Epidermal melanocyte (primary cell): ENCODE results near the gene DNALI1.
A peak's percentile ranks its signal among the peaks of the same experiment; 100 is the strongest.
"Not testable (repeated sequence)": the region's sequence is repeated elsewhere in the genome, so short reads cannot be mapped to it uniquely, and the experiment has no call there.

Experiments used
- DNase-seq: peaks from one replicate; pipeline ENCODE4 v3.0.0; 2011; ENCODE audit warnings: low spot score; ENCODE audit not compliant: insufficient read length

The DNALI1 gene

DNA sequence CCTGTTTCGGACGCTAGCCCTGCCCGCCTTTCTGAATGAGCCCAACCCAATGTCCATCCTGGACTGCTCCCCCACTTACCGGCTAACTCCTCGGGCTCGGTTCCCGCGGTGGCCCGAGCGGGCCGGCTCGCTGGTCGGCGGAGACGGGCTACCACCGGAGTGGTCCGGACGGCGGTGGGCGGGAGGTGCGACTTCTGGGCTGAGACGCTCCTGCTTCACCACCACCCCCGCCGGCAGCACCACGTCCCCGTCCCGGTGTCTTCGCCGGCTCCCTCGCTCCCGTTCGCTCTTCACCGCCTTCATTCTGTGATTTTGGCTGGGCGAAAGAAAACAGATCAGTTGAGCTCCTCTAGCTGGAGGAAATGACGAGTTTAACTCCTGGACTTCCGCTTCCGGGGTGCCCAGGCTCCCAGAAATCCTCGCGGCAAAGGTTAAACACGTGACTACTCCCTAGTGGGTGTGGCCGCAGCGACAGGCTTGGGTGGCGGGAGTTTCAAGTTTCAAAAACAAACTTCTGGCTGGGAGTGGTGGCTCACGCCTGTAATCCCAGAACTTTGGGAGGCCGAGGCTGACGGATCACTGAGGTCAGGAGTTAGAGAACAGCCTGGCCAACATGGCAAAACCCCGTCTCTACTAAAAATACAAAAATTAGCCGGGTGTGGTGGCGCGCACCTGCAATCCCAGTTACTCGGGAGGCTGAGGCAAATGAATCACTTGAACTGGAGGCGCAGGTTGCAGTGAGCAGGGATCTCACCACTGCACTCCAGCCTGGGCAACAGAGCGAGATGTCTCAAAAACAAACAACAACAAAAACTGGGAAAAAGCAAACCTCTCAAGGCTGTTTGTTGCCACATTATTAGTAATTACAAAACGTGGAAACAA lies 2.6 kb upstream of the DNALI1 start, which contains the start of gene SNIP1:
TSS of gene SNIP1 (minus strand) at position 367 of the 882 bp plus-strand sequence. CDS start at position 303, 64 bp downstream.
- peak; percentile 95 for DNase-seq

DNA sequence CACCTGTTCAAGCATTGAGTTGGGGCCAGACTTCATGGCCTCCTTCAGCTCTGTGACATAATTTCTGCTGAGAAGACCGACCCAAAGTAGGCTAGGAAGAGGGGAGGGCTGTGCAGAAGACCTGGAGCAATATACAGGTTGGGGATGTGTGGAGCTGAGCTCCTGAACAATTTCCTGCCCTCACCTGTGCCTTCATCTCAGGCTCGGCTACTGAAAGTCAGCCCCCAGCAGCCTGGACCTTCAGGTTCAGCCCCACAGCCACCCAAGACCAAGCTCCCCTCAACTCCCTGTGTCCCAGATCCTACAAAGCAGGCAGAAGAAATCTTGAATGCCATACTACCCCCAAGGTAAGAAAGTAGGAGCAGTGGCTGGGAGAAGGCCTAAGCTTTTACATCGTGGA lies 662 bp downstream of the DNALI1 start:
- no peak for DNase-seq

DNA sequence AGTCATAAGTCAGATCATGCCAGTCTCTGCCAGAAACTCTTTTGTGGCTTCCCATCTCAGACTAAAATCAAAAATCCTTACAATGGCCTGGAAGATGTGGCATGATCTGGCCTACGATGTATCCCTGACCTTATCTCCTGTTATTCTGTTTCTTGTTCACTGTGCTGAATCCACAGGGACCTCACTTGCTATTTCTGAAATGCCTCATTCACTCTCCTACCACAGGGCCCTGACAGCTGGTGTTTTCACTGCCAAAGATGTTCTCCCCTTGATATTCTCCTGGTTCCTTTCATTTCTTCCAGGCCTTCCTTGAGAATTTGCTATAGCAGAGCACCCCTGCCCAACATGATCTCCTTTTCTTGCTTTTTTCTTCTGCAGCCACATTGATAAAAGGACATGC lies 1.7 kb downstream of the DNALI1 start:
- DNase-seq = no peak

DNA sequence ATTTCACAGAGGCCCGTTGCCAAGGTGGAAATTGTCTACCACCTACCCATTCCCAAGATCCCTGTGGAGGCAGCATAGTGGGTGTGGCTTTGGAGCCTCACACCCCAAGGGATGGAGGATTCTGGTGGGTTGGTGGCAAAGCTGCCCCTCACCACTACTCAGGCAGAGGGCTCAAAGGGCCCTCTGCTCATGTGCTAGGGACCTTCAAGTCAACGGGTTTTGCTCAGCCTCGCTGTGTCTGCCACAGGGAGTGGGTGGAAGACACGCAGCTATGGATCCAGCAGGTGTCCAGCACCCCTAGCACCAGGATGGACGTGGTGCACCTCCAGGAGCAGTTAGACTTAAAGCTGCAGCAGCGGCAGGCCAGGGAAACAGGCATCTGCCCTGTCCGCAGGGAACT lies 2.3 kb downstream of the DNALI1 start:
- DNase-seq = no peak

DNA sequence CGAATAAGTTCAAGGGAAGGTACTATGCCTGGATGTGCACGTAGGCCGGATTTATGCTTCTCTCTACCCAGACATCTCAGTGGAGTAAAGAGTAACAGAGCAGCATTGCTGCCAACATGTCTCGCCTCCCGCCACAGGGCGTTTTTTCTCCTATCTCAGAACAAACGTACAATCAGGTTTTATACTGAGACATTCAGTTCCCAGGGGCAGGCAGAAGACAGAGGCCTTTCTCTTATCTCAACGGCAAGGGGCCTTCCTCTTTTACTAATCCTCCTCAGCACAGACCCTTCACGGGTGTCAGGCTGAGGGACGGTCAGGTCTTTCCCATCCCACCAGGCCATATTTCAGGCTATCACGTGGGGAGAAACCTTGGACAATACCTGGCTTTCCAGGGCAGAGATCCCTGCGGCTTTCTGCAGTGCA lies 3.2 kb downstream of the DNALI1 start:
- not testable (repeated sequence) for DNase-seq

DNA sequence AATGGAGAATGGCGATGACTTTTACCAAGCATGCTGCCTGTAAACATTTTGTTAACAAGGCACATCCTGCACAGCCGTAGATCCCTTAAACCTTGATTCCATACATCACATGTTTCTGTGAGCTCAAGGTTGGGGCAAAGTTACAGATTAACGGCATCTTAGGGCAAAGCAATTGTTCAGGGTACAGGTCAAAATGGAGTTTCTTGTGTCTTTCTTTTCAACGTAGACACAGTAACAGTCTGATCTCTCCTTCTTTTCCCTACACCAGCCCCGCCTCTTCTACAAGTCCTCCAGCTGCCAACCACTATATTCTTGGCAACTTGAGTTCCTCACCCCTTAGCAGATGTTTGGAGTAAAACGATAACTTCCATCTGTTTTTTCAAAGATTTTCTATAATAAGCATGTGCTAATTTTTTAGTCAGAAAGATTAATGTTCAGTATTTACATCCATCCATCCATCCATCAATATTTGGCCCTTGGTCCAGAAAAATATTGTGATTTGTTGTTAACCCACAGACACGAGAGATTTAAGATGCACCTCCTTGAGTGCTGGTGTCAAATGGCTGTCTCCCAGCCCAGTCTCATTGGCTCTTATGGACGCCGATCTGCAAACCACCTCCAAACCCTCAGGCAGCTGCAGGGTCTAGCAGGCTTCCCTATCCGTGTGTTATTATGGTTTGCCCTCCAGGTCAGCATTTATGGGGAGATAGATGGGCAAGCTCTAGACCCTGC lies 3.8 kb downstream of the DNALI1 start:
- DNase-seq = no peak

DNA sequence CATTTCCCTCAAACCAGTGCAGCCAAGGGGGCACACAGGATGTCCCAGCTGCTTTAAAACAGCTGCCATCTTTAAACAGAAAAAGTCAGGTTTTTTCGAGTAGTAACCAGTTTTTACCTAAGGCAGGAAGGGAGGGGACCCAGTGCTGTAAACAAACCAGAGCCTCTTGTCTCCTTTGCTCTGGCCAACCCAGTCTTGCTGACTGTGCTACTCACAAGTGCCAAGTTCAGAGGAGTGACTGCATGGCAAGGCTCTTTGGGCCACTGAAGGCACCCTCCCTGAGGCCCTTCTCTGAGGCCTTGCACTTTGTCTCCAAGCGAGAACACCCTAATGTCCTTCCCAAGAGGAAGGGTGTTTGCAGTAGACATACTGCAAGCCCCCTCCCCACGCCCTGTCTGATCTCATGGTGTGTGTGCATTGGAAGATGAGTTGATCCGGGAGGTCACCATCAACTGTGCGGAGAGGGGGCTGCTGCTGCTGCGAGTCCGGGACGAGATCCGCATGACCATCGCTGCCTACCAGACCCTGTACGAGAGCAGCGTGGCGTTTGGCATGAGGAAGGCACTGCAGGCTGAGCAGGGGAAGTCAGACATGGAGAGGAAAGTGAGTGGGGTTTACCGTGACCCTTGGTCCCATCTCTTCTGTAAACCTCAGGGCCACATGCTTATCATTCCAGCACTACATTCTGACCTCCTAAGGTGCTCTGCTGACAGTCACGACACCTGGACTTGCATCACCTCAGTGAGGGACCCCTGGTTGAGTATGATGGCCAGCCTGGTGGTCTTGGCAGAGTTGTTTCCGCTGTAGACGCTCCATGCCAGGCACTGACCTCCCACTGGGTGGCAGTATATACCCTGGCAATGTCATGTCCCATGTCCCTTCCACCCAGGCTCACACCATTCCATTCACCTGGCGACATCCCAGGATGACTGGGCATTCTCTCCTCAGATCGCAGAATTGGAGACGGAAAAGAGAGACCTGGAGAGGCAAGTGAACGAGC lies 4.7 kb downstream of the DNALI1 start:
- DNase-seq = no peak

DNA sequence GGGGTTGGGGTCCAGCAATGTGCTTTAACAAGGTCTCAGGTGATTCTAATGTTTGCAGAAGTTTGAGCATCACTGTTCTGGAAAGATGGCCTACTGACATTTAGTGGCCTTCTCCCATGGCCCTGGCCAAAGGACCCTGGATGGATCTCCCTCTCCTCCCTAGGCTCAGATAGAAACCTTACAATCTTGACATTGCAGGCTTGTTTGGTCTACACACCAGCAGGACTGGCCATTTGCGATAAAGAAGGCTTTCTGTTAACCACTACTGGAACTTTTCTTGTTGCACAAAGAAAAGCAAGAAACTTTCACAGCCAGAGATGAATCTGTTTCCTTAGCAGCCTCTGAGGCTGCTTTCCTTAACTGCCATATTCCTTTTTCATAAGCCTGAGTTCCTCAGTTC lies 6.2 kb downstream of the DNALI1 start:
- DNase-seq = no peak

DNA sequence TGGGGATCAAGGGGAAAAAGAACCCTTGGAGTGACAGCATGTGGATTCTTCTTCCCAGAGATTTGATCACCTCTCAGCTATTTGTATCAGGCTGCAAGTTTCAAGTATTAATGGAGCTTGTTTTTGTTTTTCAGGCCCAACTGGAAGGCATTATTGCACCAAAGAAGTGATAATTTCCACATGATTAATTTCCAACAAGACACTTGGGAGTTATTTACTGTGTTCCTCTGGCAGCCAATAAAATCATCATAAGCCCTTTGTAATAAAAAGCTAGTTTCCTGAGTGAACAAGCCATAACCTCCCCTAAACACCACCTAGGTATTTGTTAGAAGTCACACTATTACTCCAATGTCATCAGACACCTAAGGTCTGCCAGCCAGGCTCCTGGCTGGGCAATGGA lies 8.2 kb downstream of the DNALI1 start:
- DNase-seq = no peak

DNA sequence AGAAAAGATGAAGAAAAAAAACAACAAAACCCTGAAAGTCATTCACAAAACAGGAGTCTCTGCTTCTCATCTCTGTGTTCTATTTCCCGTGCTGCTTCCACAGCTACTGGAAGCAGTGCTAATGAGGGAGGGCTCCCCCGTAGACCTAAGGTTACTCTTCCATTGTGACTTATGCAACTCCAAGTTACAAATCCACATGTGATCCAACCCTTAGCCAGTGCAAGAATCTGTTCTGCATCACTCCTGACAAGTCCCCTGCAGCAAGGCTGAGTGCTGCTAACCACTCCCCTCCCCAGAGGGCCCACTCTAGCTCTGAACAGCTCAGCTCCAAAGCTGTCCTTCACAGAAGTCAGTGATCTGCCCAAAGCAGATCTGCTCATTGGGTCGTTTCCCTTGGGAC lies 10.3 kb downstream of the DNALI1 start:
- no peak for DNase-seq

DNA sequence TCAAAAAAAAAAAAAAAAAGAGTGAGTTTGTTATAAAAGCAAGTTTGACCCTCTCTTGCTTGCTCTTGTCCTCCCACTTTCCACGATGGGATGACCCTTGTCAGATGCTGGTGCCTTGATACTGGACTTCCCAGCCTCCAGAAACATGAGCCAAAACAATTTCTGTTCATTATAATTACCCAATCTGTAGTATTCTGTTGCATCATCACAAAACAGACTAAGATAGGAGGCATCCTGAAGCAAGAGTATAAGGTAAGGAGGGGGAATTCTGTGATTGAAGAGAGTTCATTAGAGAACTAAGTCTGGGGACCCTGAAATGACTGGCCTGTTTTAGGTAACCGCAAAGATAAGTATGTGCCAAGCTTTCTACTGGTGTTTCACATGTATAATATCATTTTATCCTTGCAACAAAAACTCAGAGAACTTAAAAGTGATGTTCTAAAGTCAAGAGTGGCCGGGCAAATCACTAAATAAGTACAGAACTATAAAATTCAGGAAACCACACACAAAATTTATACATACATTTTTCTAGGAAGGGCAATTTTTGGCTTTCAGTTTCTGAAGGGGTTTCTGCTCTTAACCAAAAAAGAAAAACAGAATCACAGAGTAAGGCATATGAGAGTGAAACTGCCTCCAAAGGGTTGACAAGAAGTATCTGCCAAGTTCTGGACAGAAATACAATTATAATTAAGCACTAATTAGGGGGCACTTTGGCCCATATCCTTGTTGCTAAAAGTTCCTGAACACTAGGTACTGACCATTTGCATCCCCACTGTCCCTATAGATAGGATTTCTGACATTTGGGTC lies 14.0 kb downstream of the DNALI1 start:
- no peak for DNase-seq

DNA sequence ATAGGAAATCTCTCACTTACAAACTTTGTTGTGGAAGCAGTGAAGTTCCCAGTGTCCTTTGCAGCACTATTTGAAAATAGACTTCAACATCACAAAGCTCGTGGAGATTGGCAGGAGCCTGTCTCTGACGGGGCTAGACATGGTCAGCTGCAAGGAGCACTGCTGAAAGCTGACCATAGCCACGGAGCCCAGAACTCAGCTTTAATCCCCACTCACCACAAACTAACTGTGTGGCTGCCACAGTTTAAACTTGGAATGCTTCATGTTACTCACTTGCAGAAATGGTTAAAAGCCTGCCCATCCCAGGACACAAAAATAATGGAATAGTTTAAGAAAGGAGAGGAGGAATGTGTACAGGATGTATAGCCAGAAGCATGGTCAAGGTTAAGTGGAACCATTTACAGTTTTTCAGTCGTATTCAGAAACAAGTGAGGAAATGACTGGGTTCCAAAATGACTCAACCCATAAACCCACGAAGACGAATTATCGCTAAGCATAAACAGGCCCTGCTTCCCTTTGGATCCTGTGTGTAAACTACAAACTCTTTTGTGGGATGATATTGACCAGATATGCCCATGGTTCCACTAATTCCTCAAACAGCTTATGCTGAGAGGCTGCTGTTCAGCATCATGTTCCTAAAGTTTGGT lies 18.2 kb downstream of the DNALI1 start:
- DNase-seq = no peak

DNA sequence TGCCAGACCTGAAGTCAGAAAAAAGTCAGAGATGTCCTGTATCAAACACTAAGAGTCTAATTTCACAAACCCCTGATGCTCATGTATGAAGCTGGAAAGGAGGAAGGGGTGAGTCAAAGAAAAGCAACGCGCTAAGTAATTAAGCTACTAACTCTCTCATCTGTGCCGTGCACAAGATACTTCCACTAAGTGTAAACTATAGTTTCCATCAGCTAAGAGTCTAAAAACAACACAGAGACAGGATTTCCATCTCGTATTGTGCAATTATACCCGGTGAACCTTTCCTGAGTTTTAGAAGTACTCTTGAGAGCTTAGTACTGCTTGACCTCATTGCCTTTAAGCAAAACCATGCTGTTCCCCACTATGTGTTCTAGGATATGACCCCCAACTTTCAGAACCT lies 19.0 kb downstream of the DNALI1 start:
- no peak for DNase-seq

DNA sequence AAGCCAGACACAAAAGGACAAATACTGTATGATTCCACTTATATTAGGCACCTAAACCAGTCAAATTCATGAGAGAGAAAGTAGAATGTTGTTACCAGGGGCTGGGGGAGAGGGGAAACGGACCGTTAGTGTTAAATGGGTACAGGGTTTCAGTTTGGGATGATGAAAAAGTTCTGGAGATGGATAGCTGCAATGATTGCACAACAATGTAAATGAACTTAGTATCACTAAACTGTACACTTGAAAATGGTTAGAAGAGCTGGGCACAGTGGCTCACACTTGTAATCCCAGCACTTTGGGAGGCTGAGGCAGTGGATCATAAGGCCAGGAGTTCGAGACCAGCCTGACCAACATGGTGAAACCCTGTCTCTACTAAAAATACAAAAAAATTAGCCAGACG lies 27.8 kb downstream of the DNALI1 start:
- DNase-seq = not testable (repeated sequence)

DNA sequence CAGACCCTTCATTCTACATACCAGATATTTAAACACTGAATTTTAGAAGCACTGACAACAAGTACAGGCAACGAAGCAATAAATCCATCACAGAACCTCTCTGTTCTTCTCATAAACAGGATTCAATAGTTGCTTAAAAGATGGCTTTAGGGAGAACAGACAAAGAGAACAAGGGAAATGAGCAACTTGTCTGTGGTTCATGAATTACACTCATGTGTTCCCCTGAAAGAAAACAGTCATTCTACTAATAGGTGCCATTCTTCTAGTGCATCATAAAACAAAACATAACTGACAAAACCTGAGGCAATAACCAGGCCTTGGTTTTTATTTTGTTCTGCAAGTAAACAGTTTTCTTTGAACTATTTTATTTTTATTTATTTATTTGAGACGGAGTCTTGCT lies 32.2 kb downstream of the DNALI1 start:
- DNase-seq = no peak

DNA sequence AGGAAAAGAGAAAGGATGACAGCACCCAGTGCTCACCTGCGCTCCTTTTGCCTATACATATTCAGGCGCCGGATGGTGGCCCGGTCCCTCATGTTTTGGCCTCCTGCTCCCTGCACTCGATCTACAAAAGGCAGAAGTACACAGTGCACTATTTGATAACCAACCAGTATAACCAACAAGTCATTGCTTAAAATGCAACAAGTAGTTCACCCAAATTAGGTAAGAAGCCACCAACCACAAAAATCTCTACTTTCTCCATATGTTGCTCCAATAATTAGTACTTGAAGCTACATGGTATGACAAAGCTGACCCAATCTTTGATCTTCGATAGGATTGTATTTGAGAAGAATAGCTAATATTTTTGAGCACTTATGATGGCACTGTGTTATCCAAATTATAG lies 37.0 kb downstream of the DNALI1 start:
- DNase-seq = no peak

DNA sequence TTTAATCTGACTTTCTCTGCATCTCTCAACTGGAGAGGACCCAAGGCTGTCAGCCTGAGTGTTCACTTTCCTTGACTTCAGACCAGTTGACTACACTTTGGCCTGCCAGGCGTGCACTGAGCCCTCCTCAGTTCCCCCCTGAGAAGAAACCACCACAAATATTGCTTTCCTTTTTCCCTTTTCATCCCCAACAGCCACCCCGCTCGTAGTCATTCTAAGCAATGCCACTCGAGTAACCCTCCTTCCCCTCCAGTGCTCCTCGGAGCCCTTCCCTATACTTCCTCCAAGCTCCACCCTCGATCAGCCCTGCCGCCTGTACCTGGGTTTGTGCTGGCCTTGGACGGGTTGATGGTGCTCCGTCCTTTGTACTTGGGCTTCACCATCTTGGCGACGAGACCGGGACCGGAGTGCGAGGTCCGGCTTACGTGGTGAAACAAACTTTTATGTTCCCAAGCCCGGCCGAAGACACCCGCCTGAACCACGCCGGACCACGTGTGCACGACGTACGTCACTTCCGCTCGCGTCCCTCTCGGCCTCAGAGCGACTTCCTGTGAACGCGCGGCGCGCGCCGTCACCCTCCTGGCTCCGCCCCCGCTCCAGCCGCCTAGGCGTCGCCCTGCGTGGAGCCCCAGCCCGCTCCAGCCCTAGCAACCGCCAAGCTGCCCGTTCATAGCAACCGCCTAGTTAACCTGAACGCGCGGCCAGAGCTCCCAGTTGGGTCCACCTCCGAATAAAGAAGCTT lies 38.9 kb downstream of the DNALI1 start, which contains the start of gene GNL2:
TSS of gene GNL2 (minus strand) at position 498 of the 742 bp plus-strand sequence. CDS start at position 383, 115 bp downstream.
- DNase-seq = peak; percentile 94

DNA sequence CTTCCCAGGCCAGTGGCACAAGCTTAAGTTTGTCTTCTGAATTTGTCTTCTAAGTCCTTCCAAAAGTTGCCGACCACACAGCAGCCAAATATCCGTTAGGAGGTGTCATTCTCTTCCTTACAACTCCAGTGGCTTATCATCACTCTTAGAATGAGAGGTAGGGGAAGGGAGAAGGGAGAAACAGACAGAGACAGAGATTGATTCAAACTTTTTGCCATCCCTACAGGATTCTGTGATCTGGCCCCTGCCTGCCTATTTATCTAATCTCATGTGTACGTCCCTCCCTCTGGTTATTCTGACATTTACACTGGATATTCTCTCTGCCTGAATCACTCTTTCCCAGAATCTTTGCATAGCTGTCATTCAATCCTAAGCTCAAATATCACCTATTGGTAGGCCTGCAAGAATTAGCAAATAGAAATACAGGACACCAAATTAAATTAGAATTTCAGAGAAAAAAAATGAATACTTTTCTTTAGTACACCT lies 39.5 kb downstream of the DNALI1 start:
- DNase-seq = no peak

DNA sequence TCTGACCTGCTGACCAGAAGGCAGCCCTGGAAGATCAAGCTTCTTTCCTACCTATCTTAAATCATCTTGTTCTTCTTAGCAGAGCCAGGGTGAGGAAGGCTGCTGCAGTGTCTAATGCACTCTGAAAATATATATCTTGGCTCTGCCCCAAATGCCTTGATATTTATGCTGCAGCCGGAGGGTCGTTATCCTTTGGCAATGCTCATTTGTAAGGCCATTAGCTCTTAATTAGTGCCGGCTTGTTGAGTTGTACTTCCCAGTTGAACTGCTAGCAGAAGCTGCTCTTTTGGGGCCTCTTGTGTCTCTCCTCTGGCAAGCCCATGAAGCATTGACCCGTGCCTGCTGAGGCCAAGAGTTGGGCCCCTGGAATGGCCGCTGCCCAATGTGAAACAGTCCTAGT lies 43.2 kb downstream of the DNALI1 start:
- DNase-seq = no peak
